OCI-LY7 (cell line): ENCODE data around the gene CACNB2.

Experiments
- CTCF ChIP-seq: fragments of 200-600 bp; sonication (generic); conservative IDR thresholded peaks from 2 replicates; pipeline ENCODE4 v1.5.1; 2014; ENCODE audit warnings: mild to moderate bottlenecking, antibody characterized with exemption, low read length, moderate library complexity, mixed read lengths
- EZH2phosphoT487 ChIP-seq: fragments of 200-600 bp; sonication (generic); IDR thresholded peaks from 2 replicates; pipeline ENCODE4 v1.6.1; 2018; ENCODE audit warnings: low read depth, borderline replicate concordance, mild to moderate bottlenecking, mixed run types, antibody characterized with exemption, low read length, moderate library complexity, mixed read lengths

GRCh38 chr10:18214691-18215563 is 74.7 kb downstream of the CACNB2 start:
- peak; percentile 67 for TF ChIP-seq CTCF
- no peak for TF ChIP-seq EZH2phosphoT487
